GM13977 (cell line): ENCODE data around the gene ANKRD6.

Experiments
- DNase-seq: peaks from one replicate; pipeline ENCODE4 v3.0.0; 2012; ENCODE audit warnings: low spot score
- in situ Hi-C: fragments of 300-500 bp; cut with MboI; formaldehyde crosslinking; loops from one replicate; pipeline ENCODE4 v1.12.0; 2022; ENCODE audit warnings: low sequenced_read_pairs, low pct_unique_long_range_greater_than_20kb, mixed read lengths, inconsistent platforms; ENCODE audit not compliant: unreplicated experiment
- TF ChIP-seq, protein P1 (sequence below): IDR thresholded peaks from 2 replicates; pipeline ENCODE4 v1.5.1; 2012; ENCODE audit warnings: mild to moderate bottlenecking, control low read depth; ENCODE audit not compliant: insufficient read depth; ENCODE audit errors: extremely low read depth, missing control alignments

Gene ANKRD6

DNA sequence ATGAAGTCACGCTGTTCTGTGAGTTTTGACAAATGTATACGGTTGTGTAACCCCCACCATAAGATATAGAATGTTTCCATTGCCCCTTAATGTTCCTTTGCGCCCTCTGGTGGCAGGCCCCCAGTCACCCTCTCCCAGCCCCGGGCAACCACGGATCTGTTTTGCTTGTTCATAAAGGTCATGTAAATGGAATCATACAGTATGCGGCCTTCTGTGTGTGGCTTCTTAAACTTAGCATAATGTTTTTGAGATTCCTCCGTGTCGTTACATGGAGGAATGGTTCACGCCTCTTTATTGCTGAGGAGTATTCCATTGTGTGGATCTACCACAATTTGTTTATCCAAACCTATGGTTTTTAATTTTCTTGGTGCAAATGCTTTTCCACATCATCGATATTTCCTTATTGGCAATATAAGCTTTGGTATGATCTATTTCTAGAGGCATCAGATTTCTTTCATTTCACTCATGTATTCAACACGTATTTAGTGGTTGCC is 177.2 kb downstream of the ANKRD6 start:
- TF ChIP-seq, protein P1, sequence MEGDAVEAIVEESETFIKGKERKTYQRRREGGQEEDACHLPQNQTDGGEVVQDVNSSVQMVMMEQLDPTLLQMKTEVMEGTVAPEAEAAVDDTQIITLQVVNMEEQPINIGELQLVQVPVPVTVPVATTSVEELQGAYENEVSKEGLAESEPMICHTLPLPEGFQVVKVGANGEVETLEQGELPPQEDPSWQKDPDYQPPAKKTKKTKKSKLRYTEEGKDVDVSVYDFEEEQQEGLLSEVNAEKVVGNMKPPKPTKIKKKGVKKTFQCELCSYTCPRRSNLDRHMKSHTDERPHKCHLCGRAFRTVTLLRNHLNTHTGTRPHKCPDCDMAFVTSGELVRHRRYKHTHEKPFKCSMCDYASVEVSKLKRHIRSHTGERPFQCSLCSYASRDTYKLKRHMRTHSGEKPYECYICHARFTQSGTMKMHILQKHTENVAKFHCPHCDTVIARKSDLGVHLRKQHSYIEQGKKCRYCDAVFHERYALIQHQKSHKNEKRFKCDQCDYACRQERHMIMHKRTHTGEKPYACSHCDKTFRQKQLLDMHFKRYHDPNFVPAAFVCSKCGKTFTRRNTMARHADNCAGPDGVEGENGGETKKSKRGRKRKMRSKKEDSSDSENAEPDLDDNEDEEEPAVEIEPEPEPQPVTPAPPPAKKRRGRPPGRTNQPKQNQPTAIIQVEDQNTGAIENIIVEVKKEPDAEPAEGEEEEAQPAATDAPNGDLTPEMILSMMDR: peak; percentile 87
- in situ Hi-C loops: no loop called here
- peak; percentile 72 for DNase-seq

DNA sequence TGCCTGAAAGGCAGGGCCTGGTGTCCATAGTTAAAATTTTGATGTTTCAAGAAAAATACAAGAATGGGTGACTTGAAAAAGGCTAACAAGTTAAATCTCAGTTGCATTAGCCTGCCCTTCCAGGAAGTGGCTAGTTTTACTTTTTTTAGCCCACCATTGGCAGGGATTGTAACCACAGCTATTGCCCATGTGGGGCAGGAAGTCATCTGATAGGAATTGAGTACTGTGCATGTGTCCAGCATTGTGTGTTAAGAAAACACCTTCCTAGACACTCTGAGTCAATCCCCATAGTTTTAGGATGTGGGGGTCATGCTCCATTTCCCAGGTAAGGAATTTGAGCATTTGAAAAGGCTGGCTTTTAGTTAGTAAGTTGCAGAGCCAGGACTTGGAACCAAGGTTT is 178.7 kb downstream of the ANKRD6 start:
- DNase-seq: no peak
- in situ Hi-C loops: no loop called here
- TF ChIP-seq, protein P1: no peak

DNA sequence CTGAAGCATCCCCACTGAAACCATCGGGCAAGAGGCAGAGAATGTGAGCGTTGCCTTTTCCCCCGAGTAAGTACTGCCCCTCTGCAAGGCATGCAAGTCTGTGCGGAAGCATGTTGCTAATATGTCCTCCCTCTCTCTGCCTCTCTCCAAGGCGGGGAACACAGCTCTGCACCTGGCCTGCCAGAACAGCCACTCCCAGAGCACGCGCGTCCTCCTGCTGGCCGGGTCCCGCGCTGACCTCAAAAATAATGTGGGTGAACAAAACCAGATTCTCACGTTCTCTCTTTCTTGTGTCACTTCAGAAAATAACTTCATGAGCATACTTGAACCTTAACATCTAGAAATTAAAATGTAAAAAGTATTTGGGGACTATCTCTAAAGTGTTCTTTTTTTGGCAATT is 179.2 kb downstream of the ANKRD6 start:
- no peak for DNase-seq
- in situ Hi-C loops: no loop called here
- TF ChIP-seq, protein P1: no peak

DNA sequence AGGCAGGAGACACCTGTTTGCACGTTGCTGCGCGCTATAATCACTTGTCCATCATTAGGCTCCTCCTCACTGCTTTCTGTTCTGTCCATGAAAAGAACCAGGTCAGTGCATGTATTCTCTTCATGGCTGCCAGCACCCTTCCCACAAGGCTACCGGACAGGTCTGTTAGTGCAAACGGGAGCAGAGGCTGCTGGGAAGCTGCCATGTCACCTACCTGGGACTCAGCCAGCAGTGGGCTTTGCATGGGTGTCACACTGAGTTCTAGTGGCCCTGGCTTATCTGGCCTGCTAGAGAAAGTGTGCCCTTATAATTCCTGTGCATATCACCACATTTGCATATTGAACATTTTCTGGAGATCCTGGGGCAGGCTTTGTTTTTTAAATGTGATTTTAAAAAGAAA is 180.8 kb downstream of the ANKRD6 start:
- no peak for DNase-seq
- TF ChIP-seq, protein P1: no peak
- in situ Hi-C loops: no loop called here

DNA sequence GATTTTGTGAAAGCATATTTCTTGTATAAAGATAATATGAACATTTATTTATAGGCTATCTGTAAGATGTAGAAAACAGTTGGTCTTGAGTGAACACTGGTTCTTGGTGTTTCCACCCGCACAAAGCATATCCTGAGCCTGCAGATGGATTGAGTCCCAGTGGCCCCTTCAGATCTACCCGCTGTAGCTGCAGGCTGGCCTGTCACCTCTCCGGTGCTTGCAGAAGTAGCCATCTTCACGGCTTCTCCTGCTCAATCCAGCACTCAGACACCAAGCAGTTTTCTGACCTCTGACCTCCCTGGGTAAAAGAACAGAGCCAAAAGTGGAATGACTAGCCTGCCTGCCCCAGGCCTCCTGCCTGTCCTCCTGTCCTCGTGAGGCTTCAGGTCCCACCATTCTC is 182.9 kb downstream of the ANKRD6 start:
- TF ChIP-seq, protein P1: no peak
- no peak for DNase-seq
- in situ Hi-C loops: no loop called here

DNA sequence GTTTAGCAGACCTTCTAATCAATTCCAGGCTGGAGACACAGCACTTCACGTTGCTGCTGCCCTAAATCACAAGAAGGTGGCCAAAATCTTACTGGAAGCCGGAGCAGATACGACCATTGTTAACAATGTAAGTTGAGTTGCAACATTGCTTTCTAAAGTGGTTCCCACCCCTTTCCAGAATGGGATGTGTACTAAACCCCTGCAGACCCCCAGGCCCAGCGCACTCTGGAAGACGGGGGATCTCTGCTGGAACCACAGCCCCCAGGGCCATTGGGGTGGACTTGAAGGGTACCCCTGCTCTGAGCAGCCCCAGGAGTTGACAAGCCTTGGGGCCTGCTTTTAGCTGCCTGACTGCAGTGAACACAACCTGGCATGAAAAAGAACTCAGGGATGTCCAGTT is 183.6 kb downstream of the ANKRD6 start:
- in situ Hi-C loops: no loop called here
- TF ChIP-seq, protein P1: no peak
- no peak for DNase-seq

DNA sequence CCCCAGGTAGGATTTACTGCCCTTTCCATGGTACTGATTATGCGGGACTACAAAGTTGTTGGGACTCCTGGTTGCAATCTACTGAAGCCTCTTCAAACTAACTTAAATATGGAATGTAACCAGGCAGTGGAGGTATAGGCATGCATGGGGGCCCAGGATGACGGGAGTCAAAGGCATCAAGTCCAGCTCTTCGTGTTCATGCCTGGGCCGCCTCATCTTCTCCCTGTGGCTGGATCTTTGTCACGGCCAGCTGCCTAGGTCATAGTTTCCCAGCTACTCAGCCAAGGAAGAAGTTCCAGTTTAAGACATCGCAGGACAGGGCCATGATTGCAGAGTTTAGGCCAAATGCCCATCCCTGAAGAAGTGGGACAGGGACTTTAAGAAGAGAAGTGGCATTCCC is 185.1 kb downstream of the ANKRD6 start:
- in situ Hi-C loops: no loop called here
- TF ChIP-seq, protein P1: no peak
- no peak for DNase-seq
